GM23338 (cell line): ENCODE data around the gene KIF3B. TPM values are rescaled to one million over a fixed set of nuclear protein-coding genes. Genes with fewer than 3 reads are reported as not detected.

Experiments used
- ATAC-seq: fragments of 200-7000 bp; cut with Tn5 transposase; 3 replicates; pipeline ENCODE4 v1.9.1; 2020
- DNase-seq: peaks from one replicate; pipeline ENCODE4 v3.0.0-alpha.2; 2015; ENCODE audit warnings: low spot score
- H2AFZ ChIP-seq: fragments of 200-600 bp; sonication (generic); 2 replicates; pipeline ENCODE4 v1.8.0; 2016; ENCODE audit warnings: antibody characterized with exemption, mild to moderate bottlenecking, moderate library complexity
- H3F3A ChIP-seq: fragments of 200-600 bp; sonication (generic); replicated peaks from 2 replicates; pipeline ENCODE4 v1.8.0; 2017; ENCODE audit warnings: antibody characterized with exemption, mixed run types, low read depth
- H3K27ac ChIP-seq: fragments of 200-600 bp; sonication (generic); 2 replicates; pipeline ENCODE4 v1.6.1; 2016; ENCODE audit warnings: low read depth
- H3K27me3 ChIP-seq: fragments of 200-600 bp; sonication (generic); 2 replicates; pipeline ENCODE4 v1.8.0; 2016; ENCODE audit warnings: mild to moderate bottlenecking, mixed run types, moderate library complexity; ENCODE audit not compliant: insufficient read depth
- H3K36me3 ChIP-seq: fragments of 200-600 bp; sonication (generic); 2 replicates; pipeline ENCODE4 v1.8.0; 2016; ENCODE audit warnings: mild to moderate bottlenecking; ENCODE audit not compliant: insufficient read depth
- H3K4me1 ChIP-seq: fragments of 200-600 bp; sonication (generic); 2 replicates; pipeline ENCODE4 v1.8.0; 2016; ENCODE audit warnings: mild to moderate bottlenecking, moderate library complexity; ENCODE audit not compliant: insufficient read depth
- H3K4me2 ChIP-seq: fragments of 200-600 bp; sonication (generic); 2 replicates; pipeline ENCODE4 v1.7.1; 2017; ENCODE audit warnings: mixed run types
- H3K4me3 ChIP-seq: fragments of 200-600 bp; sonication (generic); 2 replicates; pipeline ENCODE4 v1.6.1; 2016; ENCODE audit warnings: mixed run types
- H3K79me2 ChIP-seq: fragments of 200-600 bp; sonication (generic); replicated peaks from 2 replicates; pipeline ENCODE4 v1.8.0; 2017; ENCODE audit warnings: mild to moderate bottlenecking; ENCODE audit not compliant: insufficient read depth
- H3K9me2 ChIP-seq: fragments of 200-600 bp; sonication (generic); 2 replicates; pipeline ENCODE4 v1.8.0; 2017; ENCODE audit not compliant: insufficient read depth
- H4K20me1 ChIP-seq: fragments of 200-600 bp; sonication (generic); replicated peaks from 2 replicates; pipeline ENCODE4 v1.8.0; 2017; ENCODE audit warnings: mild to moderate bottlenecking; ENCODE audit not compliant: insufficient read depth
- H3K27ac Mint-ChIP-seq: 2 replicates; pipeline ENCODE4 v1.8.0; 2020; ENCODE audit warnings: inconsistent platforms, mild to moderate bottlenecking, moderate library complexity, mixed read lengths
- H3K27me3 Mint-ChIP-seq: 3 replicates; pipeline ENCODE4 v1.8.0; 2022; ENCODE audit warnings: low read depth, mild to moderate bottlenecking, moderate library complexity, mixed read lengths, inconsistent platforms; ENCODE audit not compliant: insufficient read depth, poor library complexity
- H3K36me3 Mint-ChIP-seq: 3 replicates; pipeline ENCODE4 v1.8.0; 2021; ENCODE audit warnings: low read depth, mild to moderate bottlenecking, inconsistent platforms, moderate library complexity, mixed read lengths
- H3K4me1 Mint-ChIP-seq: 3 replicates; pipeline ENCODE4 v1.8.0; 2020; ENCODE audit warnings: mild to moderate bottlenecking, inconsistent platforms, mixed read lengths
- H3K4me3 Mint-ChIP-seq: 3 replicates; pipeline ENCODE4 v1.8.0; 2021; ENCODE audit warnings: moderate library complexity, mild to moderate bottlenecking, inconsistent platforms, mixed read lengths
- H3K9me3 Mint-ChIP-seq: 3 replicates; pipeline ENCODE4 v1.8.0; 2020; ENCODE audit warnings: moderate library complexity, mild to moderate bottlenecking, inconsistent platforms, mixed read lengths
- CREB1 ChIP-seq: fragments of 250-450 bp; sonication (Bioruptor Pico); IDR thresholded peaks from 2 replicates; pipeline ENCODE4 v1.5.0; 2020; ENCODE audit warnings: low read depth, mild to moderate bottlenecking, moderate library complexity
- CTCF ChIP-seq, 2 experiments: fragments of 200-600 bp in 1 of 2; sonication (generic) in 1 of 2; conservative IDR thresholded peaks; 2 replicates each; pipeline versions ENCODE4 v1.5.1 to v1.6.1; 2016 to 2017; ENCODE audit warnings: antibody characterized with exemption in 2 of 2, low read depth in 2 of 2, mild to moderate bottlenecking in 2 of 2, moderate library complexity in 1 of 2
- ETS1 ChIP-seq: IDR thresholded peaks from 2 replicates; pipeline ENCODE4 v1.6.1; 2016; ENCODE audit warnings: antibody characterized with exemption
- EZH2 ChIP-seq: fragments of 200-600 bp; sonication (generic); IDR thresholded peaks from one replicate; pipeline ENCODE4 v1.8.0; 2017; ENCODE audit warnings: antibody characterized with exemption, mild to moderate bottlenecking, low read depth; ENCODE audit not compliant: unreplicated experiment
- EZH2phosphoT487 ChIP-seq: fragments of 200-600 bp; sonication (generic); IDR thresholded peaks from one replicate; pipeline ENCODE4 v1.8.1; 2018; ENCODE audit warnings: antibody characterized with exemption; ENCODE audit not compliant: unreplicated experiment
- JUNB ChIP-seq: IDR thresholded peaks from one replicate; pipeline ENCODE4 v1.6.1; 2016; ENCODE audit warnings: antibody characterized with exemption; ENCODE audit not compliant: unreplicated experiment
- NANOG ChIP-seq: IDR thresholded peaks from 2 replicates; pipeline ENCODE4 v1.6.1; 2016; ENCODE audit warnings: antibody characterized with exemption, borderline replicate concordance
- POLR2AphosphoS5 ChIP-seq: IDR thresholded peaks from 2 replicates; pipeline ENCODE4 v1.6.1; 2016; ENCODE audit warnings: antibody characterized with exemption, low read depth
- STAT1 ChIP-seq: IDR thresholded peaks from one replicate; pipeline ENCODE4 v1.6.1; 2016; ENCODE audit warnings: antibody characterized with exemption; ENCODE audit not compliant: unreplicated experiment
- ZNF114 ChIP-seq: fragments of 250-450 bp; sonication (Bioruptor Pico); IDR thresholded peaks from 2 replicates; pipeline ENCODE4 v1.5.0; 2020; ENCODE audit warnings: mild to moderate bottlenecking, moderate library complexity
- polyA plus RNA-seq: library from polyadenylated mRNA; unstranded; fragments of >200 nt; fragmentation: Nextera tagmentation; extraction: Ambion mirVana; gene quantifications from 2 replicates; pipeline ENCODE4 v1.2.1, GENCODE V29; 2016
- total RNA-seq: library from RNA; depleted of rRNA; stranded (reverse); fragments of >200 nt; shearing (Covaris generic); gene quantifications from 2 replicates; pipeline ENCODE4 v1.2.3, GENCODE V29; 2014
- TF ChIP-seq, protein P1 (sequence below): fragments of 250-450 bp; sonication (Bioruptor Pico); IDR thresholded peaks from 2 replicates; pipeline ENCODE4 v1.5.0; 2020; ENCODE audit warnings: mild to moderate bottlenecking, moderate library complexity

The KIF3B gene
- total and polyA plus RNA-seq, 2 experiments from 2014 or later: 6.1 to 22.8 TPM

DNA sequence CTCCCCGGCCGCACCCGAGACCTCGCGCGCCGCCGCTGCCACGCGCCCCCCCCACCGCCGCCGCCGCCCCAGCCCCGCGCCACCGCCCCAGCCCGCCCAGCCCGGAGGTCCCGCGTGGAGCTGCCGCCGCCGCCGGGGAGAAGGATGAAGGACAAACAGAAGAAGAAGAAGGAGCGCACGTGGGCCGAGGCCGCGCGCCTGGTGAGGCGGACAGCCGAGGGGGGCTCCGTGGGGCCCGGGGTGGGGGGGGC lies 81.1 kb downstream of the KIF3B start:
- no peak overlapping the region; the same call in 2 of the 3 replicates for H3K4me3 Mint-ChIP-seq
- peaks cover 21% of the 10 kb centered on the region for H3K4me1 ChIP-seq
- peaks cover 41% of the 10 kb centered on the region for H3K79me2 ChIP-seq
- H3F3A ChIP-seq: peaks cover 18% of the 10 kb centered on the region
- H3K36me3 Mint-ChIP-seq: peaks cover 6% of the 10 kb centered on the region; the same call in 1 of the 3 replicates
- TF ChIP-seq EZH2phosphoT487 (no peak), JUNB (no peak), EZH2 (no peak), STAT1 (no peak), ETS1 (no peak), POLR2AphosphoS5 (no peak), CTCF (conservative IDR thresholded peaks at IDR 0.05; ENCODE audit: low read depth in 2 of 2) (no peak), ZNF114 (CRISPR knock-in tag) (no peak), CREB1 (CRISPR knock-in tag) (no peak), NANOG (no peak)
- TF ChIP-seq, protein P1, sequence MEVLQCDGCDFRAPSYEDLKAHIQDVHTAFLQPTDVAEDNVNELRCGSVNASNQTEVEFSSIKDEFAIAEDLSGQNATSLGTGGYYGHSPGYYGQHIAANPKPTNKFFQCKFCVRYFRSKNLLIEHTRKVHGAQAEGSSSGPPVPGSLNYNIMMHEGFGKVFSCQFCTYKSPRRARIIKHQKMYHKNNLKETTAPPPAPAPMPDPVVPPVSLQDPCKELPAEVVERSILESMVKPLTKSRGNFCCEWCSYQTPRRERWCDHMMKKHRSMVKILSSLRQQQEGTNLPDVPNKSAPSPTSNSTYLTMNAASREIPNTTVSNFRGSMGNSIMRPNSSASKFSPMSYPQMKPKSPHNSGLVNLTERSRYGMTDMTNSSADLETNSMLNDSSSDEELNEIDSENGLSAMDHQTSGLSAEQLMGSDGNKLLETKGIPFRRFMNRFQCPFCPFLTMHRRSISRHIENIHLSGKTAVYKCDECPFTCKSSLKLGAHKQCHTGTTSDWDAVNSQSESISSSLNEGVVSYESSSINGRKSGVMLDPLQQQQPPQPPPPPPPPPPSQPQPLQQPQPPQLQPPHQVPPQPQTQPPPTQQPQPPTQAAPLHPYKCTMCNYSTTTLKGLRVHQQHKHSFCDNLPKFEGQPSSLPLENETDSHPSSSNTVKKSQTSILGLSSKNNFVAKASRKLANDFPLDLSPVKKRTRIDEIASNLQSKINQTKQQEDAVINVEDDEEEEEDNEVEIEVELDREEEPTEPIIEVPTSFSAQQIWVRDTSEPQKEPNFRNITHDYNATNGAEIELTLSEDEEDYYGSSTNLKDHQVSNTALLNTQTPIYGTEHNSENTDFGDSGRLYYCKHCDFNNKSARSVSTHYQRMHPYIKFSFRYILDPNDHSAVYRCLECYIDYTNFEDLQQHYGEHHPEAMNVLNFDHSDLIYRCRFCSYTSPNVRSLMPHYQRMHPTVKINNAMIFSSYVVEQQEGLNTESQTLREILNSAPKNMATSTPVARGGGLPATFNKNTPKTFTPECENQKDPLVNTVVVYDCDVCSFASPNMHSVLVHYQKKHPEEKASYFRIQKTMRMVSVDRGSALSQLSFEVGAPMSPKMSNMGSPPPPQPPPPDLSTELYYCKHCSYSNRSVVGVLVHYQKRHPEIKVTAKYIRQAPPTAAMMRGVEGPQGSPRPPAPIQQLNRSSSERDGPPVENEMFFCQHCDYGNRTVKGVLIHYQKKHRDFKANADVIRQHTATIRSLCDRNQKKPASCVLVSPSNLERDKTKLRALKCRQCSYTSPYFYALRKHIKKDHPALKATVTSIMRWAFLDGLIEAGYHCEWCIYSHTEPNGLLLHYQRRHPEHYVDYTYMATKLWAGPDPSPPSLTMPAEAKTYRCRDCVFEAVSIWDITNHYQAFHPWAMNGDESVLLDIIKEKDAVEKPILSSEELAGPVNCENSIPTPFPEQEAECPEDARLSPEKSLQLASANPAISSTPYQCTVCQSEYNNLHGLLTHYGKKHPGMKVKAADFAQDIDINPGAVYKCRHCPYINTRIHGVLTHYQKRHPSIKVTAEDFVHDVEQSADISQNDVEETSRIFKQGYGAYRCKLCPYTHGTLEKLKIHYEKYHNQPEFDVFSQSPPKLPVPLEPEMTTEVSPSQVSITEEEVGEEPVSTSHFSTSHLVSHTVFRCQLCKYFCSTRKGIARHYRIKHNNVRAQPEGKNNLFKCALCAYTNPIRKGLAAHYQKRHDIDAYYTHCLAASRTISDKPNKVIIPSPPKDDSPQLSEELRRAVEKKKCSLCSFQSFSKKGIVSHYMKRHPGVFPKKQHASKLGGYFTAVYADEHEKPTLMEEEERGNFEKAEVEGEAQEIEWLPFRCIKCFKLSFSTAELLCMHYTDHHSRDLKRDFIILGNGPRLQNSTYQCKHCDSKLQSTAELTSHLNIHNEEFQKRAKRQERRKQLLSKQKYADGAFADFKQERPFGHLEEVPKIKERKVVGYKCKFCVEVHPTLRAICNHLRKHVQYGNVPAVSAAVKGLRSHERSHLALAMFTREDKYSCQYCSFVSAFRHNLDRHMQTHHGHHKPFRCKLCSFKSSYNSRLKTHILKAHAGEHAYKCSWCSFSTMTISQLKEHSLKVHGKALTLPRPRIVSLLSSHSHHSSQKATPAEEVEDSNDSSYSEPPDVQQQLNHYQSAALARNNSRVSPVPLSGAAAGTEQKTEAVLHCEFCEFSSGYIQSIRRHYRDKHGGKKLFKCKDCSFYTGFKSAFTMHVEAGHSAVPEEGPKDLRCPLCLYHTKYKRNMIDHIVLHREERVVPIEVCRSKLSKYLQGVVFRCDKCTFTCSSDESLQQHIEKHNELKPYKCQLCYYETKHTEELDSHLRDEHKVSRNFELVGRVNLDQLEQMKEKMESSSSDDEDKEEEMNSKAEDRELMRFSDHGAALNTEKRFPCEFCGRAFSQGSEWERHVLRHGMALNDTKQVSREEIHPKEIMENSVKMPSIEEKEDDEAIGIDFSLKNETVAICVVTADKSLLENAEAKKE (CRISPR knock-in tag): no peak
- no peaks in the 10 kb centered on the region for H3K9me2 ChIP-seq
- H2AFZ ChIP-seq: no peak overlapping the region
- DNase-seq: no peak
- peak overlapping the region; percentile 93 for H3K4me3 ChIP-seq
- no peaks in the 10 kb centered on the region for H3K36me3 ChIP-seq
- peaks cover 12% of the 10 kb centered on the region for H3K4me1 Mint-ChIP-seq
- no peak for ATAC-seq
- H3K4me2 ChIP-seq: peak overlapping the region; percentile 77; the same call in 1 of the 2 replicates
- peaks cover 55% of the 10 kb centered on the region for H3K27me3 Mint-ChIP-seq
- no peaks in the 10 kb centered on the region; the same call in 2 of the 3 replicates for H3K9me3 Mint-ChIP-seq
- no peak overlapping the region for H3K27ac Mint-ChIP-seq
- peaks cover 42% of the 10 kb centered on the region for H4K20me1 ChIP-seq
- H3K27ac ChIP-seq: no peak overlapping the region
- H3K27me3 ChIP-seq: peaks cover 67% of the 10 kb centered on the region
